ENCODE data around the gene TMEM163. TPM values are rescaled to one million over a fixed set of nuclear protein-coding genes. Genes with fewer than 3 reads are reported as not detected.
A peak's percentile ranks its signal among the peaks of the same experiment; 100 is the strongest.

The TMEM163 gene
- total and polyA plus RNA-seq, 2 of the 13 experiments (the other 11 are each of a cell fraction or from before 2014, with no cell fraction given), result 0.05 TPM; not detected in 1

DNA sequence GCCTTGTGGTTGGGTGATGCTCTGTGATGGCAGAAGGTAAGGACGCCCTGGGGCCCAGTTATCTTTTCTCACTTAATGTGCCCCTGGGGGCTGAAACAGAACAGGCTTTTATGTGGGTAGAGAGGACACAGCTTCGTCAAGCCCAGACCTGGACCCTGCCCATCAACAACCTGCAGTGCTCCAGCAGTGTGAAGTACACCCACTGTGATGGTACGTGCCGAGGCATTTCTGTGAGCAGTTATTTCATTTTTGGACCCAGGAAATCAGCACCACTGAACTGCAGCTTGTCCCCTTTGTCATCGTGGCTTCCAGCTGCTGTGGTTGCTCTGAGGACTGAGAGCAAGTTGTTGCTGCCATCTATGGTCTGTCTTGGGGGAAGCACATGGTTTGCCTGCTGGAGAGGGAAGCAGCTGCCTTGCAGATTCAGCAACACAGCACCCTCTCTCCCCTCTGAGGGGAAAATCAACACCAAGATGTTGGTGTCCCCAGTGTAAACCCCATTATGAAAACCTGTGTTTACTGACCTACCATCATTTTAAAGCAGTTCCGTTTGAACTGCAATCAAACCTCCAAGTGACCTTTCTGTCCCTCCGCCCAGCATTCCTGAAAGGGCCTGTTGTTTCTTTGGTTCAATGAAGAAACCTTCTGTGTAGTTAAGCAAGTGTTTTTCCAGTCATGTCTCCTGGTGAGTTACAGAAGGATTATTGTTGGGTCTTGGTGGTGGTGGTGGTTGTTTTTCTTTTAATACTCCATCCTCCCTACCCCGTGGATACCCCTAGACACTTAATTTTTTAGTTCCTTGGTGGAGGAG, 306.8 kb downstream of the TMEM163 start (continued):
- TF ChIP-seq, protein P1, sequence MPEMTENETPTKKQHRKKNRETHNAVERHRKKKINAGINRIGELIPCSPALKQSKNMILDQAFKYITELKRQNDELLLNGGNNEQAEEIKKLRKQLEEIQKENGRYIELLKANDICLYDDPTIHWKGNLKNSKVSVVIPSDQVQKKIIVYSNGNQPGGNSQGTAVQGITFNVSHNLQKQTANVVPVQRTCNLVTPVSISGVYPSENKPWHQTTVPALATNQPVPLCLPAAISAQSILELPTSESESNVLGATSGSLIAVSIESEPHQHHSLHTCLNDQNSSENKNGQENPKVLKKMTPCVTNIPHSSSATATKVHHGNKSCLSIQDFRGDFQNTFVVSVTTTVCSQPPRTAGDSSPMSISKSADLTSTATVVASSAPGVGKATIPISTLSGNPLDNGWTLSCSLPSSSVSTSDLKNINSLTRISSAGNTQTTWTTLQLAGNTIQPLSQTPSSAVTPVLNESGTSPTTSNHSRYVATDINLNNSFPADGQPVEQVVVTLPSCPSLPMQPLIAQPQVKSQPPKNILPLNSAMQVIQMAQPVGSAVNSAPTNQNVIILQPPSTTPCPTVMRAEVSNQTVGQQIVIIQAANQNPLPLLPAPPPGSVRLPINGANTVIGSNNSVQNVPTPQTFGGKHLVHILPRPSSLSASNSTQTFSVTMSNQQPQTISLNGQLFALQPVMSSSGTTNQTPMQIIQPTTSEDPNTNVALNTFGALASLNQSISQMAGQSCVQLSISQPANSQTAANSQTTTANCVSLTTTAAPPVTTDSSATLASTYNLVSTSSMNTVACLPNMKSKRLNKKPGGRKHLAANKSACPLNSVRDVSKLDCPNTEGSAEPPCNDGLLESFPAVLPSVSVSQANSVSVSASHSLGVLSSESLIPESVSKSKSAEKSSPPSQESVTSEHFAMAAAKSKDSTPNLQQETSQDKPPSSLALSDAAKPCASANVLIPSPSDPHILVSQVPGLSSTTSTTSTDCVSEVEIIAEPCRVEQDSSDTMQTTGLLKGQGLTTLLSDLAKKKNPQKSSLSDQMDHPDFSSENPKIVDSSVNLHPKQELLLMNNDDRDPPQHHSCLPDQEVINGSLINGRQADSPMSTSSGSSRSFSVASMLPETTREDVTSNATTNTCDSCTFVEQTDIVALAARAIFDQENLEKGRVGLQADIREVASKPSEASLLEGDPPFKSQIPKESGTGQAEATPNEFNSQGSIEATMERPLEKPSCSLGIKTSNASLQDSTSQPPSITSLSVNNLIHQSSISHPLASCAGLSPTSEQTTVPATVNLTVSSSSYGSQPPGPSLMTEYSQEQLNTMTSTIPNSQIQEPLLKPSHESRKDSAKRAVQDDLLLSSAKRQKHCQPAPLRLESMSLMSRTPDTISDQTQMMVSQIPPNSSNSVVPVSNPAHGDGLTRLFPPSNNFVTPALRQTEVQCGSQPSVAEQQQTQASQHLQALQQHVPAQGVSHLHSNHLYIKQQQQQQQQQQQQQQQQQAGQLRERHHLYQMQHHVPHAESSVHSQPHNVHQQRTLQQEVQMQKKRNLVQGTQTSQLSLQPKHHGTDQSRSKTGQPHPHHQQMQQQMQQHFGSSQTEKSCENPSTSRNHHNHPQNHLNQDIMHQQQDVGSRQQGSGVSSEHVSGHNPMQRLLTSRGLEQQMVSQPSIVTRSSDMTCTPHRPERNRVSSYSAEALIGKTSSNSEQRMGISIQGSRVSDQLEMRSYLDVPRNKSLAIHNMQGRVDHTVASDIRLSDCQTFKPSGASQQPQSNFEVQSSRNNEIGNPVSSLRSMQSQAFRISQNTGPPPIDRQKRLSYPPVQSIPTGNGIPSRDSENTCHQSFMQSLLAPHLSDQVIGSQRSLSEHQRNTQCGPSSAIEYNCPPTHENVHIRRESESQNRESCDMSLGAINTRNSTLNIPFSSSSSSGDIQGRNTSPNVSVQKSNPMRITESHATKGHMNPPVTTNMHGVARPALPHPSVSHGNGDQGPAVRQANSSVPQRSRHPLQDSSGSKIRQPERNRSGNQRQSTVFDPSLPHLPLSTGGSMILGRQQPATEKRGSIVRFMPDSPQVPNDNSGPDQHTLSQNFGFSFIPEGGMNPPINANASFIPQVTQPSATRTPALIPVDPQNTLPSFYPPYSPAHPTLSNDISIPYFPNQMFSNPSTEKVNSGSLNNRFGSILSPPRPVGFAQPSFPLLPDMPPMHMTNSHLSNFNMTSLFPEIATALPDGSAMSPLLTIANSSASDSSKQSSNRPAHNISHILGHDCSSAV (CRISPR knock-in tag; IDR thresholded peaks at IDR 0.05; ENCODE audit: borderline replicate concordance), result no peak
- peak; percentile 73 for TF ChIP-seq THAP11 (CRISPR knock-in tag; IDR thresholded peaks at IDR 0.05)
- no peak for TF ChIP-seq XBP1 (CRISPR knock-in tag; IDR thresholded peaks at IDR 0.05)
- TF ChIP-seq FOSL1 (CRISPR knock-in tag; IDR thresholded peaks at IDR 0.05; ENCODE audit: borderline replicate concordance), result no peak
- TF ChIP-seq RORA (CRISPR knock-in tag; IDR thresholded peaks at IDR 0.05), result no peak
- 0 out of 2 replicates have a peak, but pooled peaks have one; percentile 34 for TF ChIP-seq ZNF274 (CRISPR knock-in tag; IDR thresholded peaks at IDR 0.05)
- no peak for TF ChIP-seq RFXANK (CRISPR knock-in tag; IDR thresholded peaks at IDR 0.05)
- TF ChIP-seq, protein P2, sequence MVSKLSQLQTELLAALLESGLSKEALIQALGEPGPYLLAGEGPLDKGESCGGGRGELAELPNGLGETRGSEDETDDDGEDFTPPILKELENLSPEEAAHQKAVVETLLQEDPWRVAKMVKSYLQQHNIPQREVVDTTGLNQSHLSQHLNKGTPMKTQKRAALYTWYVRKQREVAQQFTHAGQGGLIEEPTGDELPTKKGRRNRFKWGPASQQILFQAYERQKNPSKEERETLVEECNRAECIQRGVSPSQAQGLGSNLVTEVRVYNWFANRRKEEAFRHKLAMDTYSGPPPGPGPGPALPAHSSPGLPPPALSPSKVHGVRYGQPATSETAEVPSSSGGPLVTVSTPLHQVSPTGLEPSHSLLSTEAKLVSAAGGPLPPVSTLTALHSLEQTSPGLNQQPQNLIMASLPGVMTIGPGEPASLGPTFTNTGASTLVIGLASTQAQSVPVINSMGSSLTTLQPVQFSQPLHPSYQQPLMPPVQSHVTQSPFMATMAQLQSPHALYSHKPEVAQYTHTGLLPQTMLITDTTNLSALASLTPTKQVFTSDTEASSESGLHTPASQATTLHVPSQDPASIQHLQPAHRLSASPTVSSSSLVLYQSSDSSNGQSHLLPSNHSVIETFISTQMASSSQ (IDR thresholded peaks at IDR 0.05; ENCODE audit: low read depth), result peak; percentile 79
- TF ChIP-seq, protein P2 (CRISPR knock-in tag; IDR thresholded peaks at IDR 0.05; ENCODE audit: borderline replicate concordance), result peak; percentile 96
- no peak for TF ChIP-seq BRCA1 (CRISPR knock-in tag; IDR thresholded peaks at IDR 0.05)
- TF ChIP-seq U2AF2 (IDR thresholded peaks at IDR 0.05; ENCODE audit: low read depth, low read length), result no peak

Measured in HepG2 (cell line).